HL-60 (cell line): ENCODE measurements around the gene CDC5L.

Experiments used
- POLR2AphosphoS5 ChIP-seq: IDR thresholded peaks from 2 replicates; pipeline ENCODE4 v1.6.1; 2012; ENCODE audit warnings: low read depth
- TF ChIP-seq, protein P1 (sequence below): IDR thresholded peaks from one replicate; pipeline ENCODE4 v1.5.1; 2011; ENCODE audit warnings: low read length, control low read depth, inconsistent platforms; ENCODE audit not compliant: insufficient read depth

DNA sequence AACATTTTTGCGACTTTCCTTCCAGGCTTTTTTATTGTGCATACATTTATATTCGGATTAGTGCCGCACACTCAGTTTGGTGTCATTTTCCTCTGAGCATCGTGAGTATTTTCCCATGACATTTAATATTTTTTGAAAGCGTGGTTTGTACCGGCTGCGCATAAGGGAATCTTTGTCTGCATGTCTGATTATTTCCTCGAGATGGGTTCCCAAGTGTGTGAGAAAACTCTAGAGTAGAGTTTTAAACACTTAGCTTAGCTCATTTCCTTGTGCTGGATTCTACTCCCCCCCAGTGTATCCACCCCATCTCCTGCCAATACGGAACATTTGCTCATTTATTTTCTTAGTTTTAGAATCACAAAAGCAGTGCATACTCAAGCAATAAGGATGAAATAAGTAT, 94.3 kb downstream of the CDC5L start:
- TF ChIP-seq, protein P1, sequence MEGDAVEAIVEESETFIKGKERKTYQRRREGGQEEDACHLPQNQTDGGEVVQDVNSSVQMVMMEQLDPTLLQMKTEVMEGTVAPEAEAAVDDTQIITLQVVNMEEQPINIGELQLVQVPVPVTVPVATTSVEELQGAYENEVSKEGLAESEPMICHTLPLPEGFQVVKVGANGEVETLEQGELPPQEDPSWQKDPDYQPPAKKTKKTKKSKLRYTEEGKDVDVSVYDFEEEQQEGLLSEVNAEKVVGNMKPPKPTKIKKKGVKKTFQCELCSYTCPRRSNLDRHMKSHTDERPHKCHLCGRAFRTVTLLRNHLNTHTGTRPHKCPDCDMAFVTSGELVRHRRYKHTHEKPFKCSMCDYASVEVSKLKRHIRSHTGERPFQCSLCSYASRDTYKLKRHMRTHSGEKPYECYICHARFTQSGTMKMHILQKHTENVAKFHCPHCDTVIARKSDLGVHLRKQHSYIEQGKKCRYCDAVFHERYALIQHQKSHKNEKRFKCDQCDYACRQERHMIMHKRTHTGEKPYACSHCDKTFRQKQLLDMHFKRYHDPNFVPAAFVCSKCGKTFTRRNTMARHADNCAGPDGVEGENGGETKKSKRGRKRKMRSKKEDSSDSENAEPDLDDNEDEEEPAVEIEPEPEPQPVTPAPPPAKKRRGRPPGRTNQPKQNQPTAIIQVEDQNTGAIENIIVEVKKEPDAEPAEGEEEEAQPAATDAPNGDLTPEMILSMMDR = no peak
- TF ChIP-seq POLR2AphosphoS5 = no peak
